ENCODE results near the gene TDP2. TPM values are rescaled to one million over a fixed set of nuclear protein-coding genes. Genes with fewer than 3 reads are reported as not detected.
A peak's percentile ranks its signal among the peaks of the same experiment; 100 is the strongest.
"Not testable (repeated sequence)": the region's sequence is repeated elsewhere in the genome, so short reads cannot be mapped to it uniquely, and the experiment has no call there.

Gene TDP2
- 27.3 TPM for total RNA-seq

- DNase-seq (ENCODE audit: low spot score in 2 of 2) (peak; percentile 74 to 83), FAIRE-seq (no peak)
These were observed at the start of gene TDP2, which contains the start of gene ACOT13 for GRCh38 chr6:24666641-24667377. Gene TDP2, minus strand, starts transcription at chr6:24666899. Its CDS starts 37 bp downstream, at chr6:24666862. Gene ACOT13, plus strand, starts transcription at chr6:24667077. Its CDS starts 187 bp downstream, at chr6:24667264.

DNA sequence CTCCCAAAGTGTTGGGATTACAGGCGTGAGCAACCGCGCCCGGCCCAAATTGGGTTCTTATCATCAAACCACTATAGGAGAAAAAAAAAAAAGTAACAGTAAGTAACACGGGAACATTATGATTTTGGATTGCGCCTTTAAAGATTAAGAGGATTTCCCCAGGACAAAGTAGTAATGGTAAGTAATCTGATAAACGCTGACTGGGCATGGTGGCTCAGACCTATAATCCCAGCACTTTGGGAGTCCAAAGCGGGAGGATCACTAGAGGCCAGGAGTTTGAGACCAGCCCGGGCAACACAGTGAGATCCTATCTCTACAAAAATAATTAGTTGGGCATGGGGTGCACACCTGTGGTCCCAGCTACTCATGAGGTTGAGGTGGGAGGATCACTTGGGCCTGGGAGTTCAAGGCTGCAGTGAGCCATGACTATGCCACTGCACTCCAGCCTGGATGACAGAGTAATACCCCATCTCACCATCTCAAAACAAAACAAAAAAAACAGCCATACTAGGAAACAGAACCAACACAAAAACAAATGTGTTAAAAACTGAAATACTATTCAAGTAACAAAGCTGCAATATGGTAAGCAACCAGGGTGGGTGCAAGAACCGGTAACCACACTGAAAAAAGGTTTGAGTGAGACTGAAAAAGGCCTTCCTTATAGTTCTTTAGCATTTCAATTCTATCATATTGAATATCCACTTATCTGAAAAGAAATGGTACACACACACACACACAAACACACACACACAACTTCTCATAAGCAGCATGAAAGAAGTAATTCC, 44.0 kb upstream of the TDP2 start:
- no peak for FAIRE-seq
- DNase-seq (ENCODE audit: low spot score in 2 of 2), result no peak

- FAIRE-seq, result no peak
These were observed 42.5 kb upstream of the TDP2 start for GRCh38 chr6:24709014-24709711.

DNA sequence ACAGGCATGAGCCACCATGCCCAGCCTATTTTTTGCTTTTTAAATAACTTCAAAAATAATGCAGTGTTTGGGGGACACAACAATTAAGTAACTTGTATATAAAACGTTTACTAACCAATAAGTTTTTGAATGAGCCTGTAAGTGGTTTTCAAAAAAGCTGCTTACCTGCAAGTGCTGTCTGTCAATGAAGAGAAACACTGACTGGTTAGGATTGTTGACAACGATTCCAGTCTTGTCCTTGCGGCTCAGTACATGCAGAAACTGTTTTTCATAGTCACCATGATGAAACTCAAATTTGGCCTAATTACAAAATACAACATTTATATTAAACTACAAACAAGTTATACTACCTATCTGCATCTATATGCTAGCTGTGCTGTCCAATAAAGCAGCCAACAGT, 41.9 kb upstream of the TDP2 start:
- FAIRE-seq, result no peak
- DNase-seq (ENCODE audit: low spot score in 2 of 2), result no peak

More at GRCh38 chr6:24709014-24709711, 42.5 kb upstream of the TDP2 start:
- DNase-seq (ENCODE audit: low spot score in 2 of 2), result no peak

DNA sequence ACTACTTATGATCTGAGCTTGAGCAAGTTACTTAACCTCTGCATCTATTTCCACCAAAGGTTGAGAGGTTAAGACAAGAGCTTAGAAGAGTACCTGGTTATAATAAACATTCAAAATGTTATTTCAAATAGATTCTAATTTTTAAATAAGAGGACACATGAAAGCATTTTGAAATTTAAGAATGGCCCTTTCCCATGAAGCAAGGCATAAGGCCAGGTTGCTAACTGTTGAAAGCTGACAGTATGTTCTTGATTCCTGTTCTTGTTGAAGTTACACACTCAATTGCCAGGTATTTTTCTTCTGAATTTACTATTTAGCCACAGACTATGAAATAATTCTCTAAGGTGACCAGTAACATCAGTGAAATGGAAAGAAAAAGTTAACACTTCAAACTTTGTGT, 37.8 kb upstream of the TDP2 start:
- no peak for FAIRE-seq
- no peak for DNase-seq (ENCODE audit: low spot score in 2 of 2)

GRCh38 chr6:24702720-24703282, 36.1 kb upstream of the TDP2 start:
- FAIRE-seq (no peak), DNase-seq (ENCODE audit: low spot score in 2 of 2) (no peak)

DNA sequence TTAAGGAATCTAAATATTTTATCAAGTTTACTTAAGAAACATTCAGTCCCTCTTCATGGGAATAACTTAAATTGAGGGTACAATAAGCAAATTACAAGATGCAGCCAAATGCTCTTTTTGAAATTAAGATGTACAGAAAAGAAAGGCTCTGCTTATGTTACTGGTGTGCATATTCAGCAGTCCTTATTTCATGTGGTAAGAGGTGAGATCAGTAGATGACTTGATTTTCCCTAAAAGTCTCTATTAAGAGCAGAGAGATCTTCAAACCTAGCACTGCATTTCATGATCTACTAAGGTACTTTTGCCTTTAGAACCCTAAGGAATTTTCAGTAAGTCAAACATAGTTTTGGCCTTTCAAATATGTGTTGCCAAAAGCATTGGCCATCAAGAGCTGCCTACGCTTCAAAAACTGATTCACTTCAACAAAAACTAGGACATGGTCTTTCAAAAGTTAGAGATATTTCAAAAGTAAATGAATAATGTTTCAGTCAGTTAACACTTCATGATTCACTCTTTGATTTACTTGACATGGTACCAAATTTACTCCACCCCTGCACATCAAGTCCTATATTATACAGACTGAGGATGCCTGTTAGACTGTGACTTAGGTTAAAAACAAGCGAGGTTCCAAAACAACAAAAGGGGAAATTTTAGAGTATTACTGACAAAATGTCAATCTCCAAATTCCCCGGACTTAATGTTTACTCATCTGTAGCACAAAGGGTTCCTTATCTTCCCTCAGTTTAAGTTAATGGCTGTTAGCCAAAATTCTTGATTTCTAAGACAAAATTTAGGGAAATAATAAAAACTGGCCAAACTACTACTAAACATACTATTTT, 33.0 kb upstream of the TDP2 start:
- DNase-seq (ENCODE audit: low spot score in 2 of 2) (no peak), FAIRE-seq (no peak)

DNA sequence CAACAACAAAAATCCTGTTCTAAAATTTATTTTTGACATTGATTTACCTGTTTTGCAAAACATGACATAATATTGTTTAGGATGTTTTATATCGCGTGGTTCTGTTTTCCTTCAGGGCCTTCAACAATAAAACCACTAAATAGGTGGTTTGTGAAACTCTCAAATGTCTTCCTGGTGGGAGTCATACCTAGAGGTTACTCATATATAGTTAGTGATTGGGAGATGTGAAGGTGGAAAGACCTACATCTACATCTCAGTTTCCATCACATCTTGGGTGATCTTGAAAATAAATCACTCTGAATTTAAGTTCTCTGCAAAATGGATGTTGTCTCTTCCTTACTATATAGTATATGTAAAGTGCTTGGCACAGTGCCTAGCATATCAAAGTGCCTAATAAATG, 29.4 kb upstream of the TDP2 start:
- no peak for FAIRE-seq
- DNase-seq (ENCODE audit: low spot score in 2 of 2), result no peak

- peak in 1 of 2 donors; percentile 26 for DNase-seq (ENCODE audit: low spot score in 2 of 2)
- not testable (repeated sequence) for FAIRE-seq
These were observed 28.9 kb upstream of the TDP2 start for GRCh38 chr6:24695635-24696034.

DNA sequence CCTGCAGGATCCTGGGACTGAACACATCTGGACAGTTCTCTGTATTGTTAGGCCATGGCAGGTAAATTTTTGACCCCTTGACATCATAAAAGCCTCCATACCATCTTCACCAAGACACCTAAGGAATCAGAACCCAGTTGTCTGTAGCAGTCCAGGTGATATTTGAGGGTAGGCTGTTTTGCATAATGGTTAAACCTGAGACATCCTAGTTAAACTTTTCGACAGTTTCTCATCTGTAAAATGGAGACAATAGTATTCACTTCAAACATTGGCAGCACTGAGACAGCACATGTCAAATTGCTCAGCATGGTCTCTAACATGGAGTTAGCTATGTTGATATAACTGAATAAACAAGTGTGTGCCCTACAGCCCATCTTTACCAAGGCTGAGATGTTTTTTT, 27.5 kb upstream of the TDP2 start:
- no peak for DNase-seq (ENCODE audit: low spot score in 2 of 2)
- no peak for FAIRE-seq

- no peak for DNase-seq (ENCODE audit: low spot score in 2 of 2)
- no peak for FAIRE-seq
These were observed 26.3 kb upstream of the TDP2 start for GRCh38 chr6:24692848-24693592.

- DNase-seq (ENCODE audit: low spot score in 2 of 2), result no peak
These were observed 25.7 kb upstream of the TDP2 start for GRCh38 chr6:24692415-24692814.

GRCh38 chr6:24692003-24692402, 25.3 kb upstream of the TDP2 start:
- DNase-seq (ENCODE audit: low spot score in 2 of 2) (no peak), FAIRE-seq (no peak)

More at GRCh38 chr6:24692415-24692814, 25.7 kb upstream of the TDP2 start:
- FAIRE-seq, result no peak

DNA sequence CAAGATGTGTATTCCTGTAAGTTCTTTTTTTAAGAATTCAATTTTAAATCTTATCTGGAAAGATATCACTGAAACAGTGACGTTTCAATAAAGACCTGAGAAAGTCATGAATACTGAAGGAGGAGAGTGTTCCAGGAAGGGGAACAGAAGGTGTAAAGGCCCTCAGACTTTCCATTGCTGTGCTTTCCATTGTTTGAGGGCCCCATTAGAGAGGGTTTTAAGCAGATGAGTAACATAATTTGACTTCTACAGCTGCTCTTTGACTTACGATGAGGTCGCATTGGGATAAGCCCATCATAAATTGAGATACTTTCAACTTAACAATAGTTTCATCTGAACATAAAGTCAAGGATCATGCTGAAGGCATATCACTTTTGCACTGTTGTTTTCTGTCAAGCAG, 24.9 kb upstream of the TDP2 start:
- DNase-seq (ENCODE audit: low spot score in 2 of 2) (no peak), FAIRE-seq (no peak)

DNA sequence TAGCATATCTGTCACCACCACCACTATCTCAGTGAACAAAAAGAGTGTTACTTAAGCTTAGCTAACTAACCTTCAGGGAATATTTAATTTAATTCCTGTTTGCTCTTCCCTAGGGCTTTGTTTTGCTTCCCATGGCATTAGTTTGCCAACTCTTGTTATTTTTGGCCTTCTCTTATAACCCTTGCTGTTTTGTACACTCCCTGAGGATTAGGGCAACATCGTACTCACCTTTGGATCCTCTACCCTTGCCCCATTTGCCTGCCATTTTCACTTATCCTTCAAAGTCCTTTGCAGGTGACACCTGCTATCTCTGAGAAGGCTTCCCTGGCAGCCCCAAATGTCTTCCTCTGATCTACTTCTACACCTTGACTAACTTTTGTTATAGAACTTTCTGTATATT, 23.9 kb upstream of the TDP2 start:
- DNase-seq (ENCODE audit: low spot score in 2 of 2), result no peak
- FAIRE-seq, result no peak

DNA sequence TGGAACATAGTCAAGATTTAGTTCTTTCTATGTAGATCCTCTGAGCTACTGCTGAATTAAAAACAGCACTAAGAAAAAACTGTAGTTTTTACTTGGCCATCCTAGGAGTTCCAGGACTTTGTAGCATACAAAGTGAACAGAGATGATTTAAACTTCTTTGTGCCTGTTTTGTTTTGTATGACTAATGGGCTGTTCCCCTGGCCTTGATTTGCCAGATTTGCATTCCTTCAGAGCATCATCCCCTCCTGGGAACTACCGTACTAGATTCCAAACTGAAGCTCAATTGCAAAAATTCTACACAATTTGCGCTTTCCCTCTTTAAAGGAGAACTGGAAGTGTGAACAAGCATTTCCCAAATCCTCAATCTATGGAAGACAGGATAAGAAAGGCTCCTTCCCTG, 23.3 kb upstream of the TDP2 start:
- FAIRE-seq (no peak), DNase-seq (ENCODE audit: low spot score in 2 of 2) (no peak)

DNA sequence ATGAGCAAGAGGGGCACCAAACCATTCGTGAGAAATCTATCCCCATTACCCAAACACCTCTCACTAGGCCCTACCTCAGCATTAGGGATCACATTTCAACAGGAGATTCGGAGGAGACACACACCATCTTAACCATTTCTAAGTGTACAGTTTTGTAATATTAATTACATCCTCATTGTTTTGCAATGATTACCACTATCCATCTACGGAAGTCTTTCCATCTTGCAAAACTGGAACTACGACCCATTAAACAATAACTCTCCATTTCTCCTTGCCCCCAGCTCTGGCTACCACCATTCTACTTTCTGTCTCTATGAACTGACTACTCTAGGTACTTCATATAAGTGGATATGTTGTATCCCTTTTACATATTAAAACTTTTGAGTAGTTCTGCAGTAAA, 20.2 kb upstream of the TDP2 start:
- FAIRE-seq, result no peak
- no peak for DNase-seq (ENCODE audit: low spot score in 2 of 2)

DNA sequence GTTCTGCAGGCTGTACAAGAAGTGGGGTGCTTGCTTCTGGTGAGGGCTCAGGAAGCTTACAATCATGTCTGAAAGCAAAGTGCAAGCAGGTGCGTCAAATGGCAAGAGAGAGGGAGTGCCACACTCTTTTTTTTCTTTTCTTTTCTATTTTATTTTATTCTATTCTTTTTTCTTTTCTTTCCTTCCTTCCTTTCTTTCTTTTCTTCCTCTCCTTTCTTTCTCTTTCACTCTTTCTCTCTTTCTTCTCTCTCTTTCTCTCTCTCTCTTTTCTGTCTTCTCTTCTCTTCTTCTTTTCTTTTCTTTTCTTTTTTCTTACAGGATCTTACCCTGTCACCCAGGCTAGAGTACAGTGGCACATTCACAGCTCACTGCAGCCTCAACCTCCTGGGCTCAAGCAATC, 19.7 kb upstream of the TDP2 start:
- FAIRE-seq, result no peak

More for the DNA sequence above, 19.7 kb upstream of the TDP2 start:
- no peak for DNase-seq (ENCODE audit: low spot score in 2 of 2)

Data from frontal cortex (tissue), 4 donors.